IMR-90 (cell line): ENCODE measurements around the gene VCL. TPM values are rescaled to one million over a fixed set of nuclear protein-coding genes. Genes with fewer than 3 reads are reported as not detected.
A peak's percentile ranks its signal among the peaks of the same experiment; 100 is the strongest.

Source experiments
- ATAC-seq: fragments of 200-7000 bp; cut with Tn5 transposase; 2 replicates; pipeline ENCODE4 v1.9.1; 2020; ENCODE audit warnings: low read depth, mild to moderate bottlenecking, moderate library complexity
- BruUV-seq: library from RNA; stranded (reverse); fragments of 400-500 nt; replicated peaks from 2 replicates; lab custom pipeline; 2021; lab: Mats Ljungman, UMichigan
- CTCF ChIA-PET: fragments of 300-600 bp; formaldehyde crosslinking; extraction: SDS; loops from one replicate; lab custom pipeline; 2021; ENCODE audit warnings: antibody characterized with exemption; lab: Yijun Ruan, JAX
- POLR2A ChIA-PET: fragments of 300-600 bp; sonication (Branson Sonifier 250); formaldehyde crosslinking; loops from one replicate; lab custom pipeline; 2022; ENCODE audit warnings: antibody characterized with exemption; ENCODE audit not compliant: unreplicated experiment; lab: Charles Lee
- DNase-seq: peaks from one replicate; pipeline ENCODE4 v3.0.0; 2013
- H2AFZ ChIP-seq: replicated peaks from 2 replicates; pipeline ENCODE3; 2013; ENCODE audit warnings: low read length, mild to moderate bottlenecking; ENCODE audit not compliant: poor library complexity
- H2AK5ac ChIP-seq: 2 replicates; pipeline ENCODE4 v1.6.1; 2013; ENCODE audit warnings: low read depth, low read length, inconsistent platforms
- H2AK9ac ChIP-seq: replicated peaks from 2 replicates; pipeline ENCODE3; 2013; ENCODE audit warnings: mild to moderate bottlenecking, low read depth, low read length, moderate library complexity; ENCODE audit not compliant: poor library complexity
- H2BK120ac ChIP-seq: 2 replicates; pipeline ENCODE4 v1.6.1; 2013; ENCODE audit warnings: low read depth, low read length, inconsistent platforms
- H2BK15ac ChIP-seq: 3 replicates; pipeline ENCODE4 v1.6.1; 2013; ENCODE audit warnings: low read depth, low read length, inconsistent platforms
- H2BK20ac ChIP-seq: 2 replicates; pipeline ENCODE4 v1.6.1; 2013; ENCODE audit warnings: low read depth, mild to moderate bottlenecking, inconsistent platforms, low read length, moderate library complexity
- H2BK5ac ChIP-seq: 2 replicates; pipeline ENCODE4 v1.6.1; 2013; ENCODE audit warnings: mild to moderate bottlenecking, low read depth, low read length, inconsistent platforms; ENCODE audit not compliant: poor library complexity, severe bottlenecking
- H3K14ac ChIP-seq: replicated peaks from 2 replicates; pipeline ENCODE4 v1.6.1; 2013; ENCODE audit warnings: low read depth, low read length, inconsistent platforms
- H3K18ac ChIP-seq: 2 replicates; pipeline ENCODE4 v1.6.1; 2013; ENCODE audit warnings: low read depth, low read length, control low read depth
- H3K23ac ChIP-seq: 2 replicates; pipeline ENCODE4 v1.6.1; 2013; ENCODE audit warnings: low read depth, low read length, inconsistent platforms
- H3K27ac ChIP-seq: 2 replicates; pipeline ENCODE4 v1.5.1; 2013; ENCODE audit warnings: mild to moderate bottlenecking, control low read depth, low read length; ENCODE audit not compliant: insufficient read depth
- H3K27me3 ChIP-seq: 2 replicates; pipeline ENCODE4 v1.6.1; 2013; ENCODE audit warnings: low read length; ENCODE audit not compliant: control insufficient read depth, insufficient read depth
- H3K36me3 ChIP-seq: 2 replicates; pipeline ENCODE4 v1.6.1; 2013; ENCODE audit warnings: low read length, mixed read lengths; ENCODE audit not compliant: control insufficient read depth, insufficient read depth
- H3K4ac ChIP-seq: 2 replicates; pipeline ENCODE4 v1.6.1; 2013; ENCODE audit warnings: low read depth, low read length, inconsistent platforms
- H3K4me1 ChIP-seq: 2 replicates; pipeline ENCODE4 v1.6.1; 2013; ENCODE audit warnings: low read length, mixed read lengths; ENCODE audit not compliant: control insufficient read depth, insufficient read depth
- H3K4me2 ChIP-seq: 2 replicates; pipeline ENCODE4 v1.6.1; 2013; ENCODE audit warnings: low read depth, mild to moderate bottlenecking, control low read depth, low read length, moderate library complexity
- H3K4me3 ChIP-seq: 2 replicates; pipeline ENCODE4 v1.5.1; 2013; ENCODE audit warnings: low read depth, mild to moderate bottlenecking, control low read depth, low read length, moderate library complexity; ENCODE audit not compliant: insufficient read depth
- H3K56ac ChIP-seq: 2 replicates; pipeline ENCODE4 v1.6.1; 2013; ENCODE audit warnings: low read length, inconsistent platforms; ENCODE audit not compliant: insufficient read depth; ENCODE audit errors: extremely low read depth
- H3K79me1 ChIP-seq, 2 experiments: 2 replicates each; pipeline ENCODE4 v1.6.1; 2013; ENCODE audit warnings: low read length in 2 of 2, inconsistent platforms in 1 of 2, low read depth in 1 of 2
- H3K9ac ChIP-seq: 2 replicates; pipeline ENCODE4 v1.6.1; 2013; ENCODE audit warnings: low read depth, low read length, control low read depth
- H3K9me1 ChIP-seq: 2 replicates; pipeline ENCODE4 v1.6.1; 2013; ENCODE audit warnings: low read length, inconsistent platforms; ENCODE audit not compliant: insufficient read depth
- H3K9me3 ChIP-seq: 2 replicates; pipeline ENCODE4 v1.6.1; 2013; ENCODE audit warnings: low read length; ENCODE audit not compliant: control insufficient read depth, insufficient read depth
- H4K20me1 ChIP-seq: 2 replicates; pipeline ENCODE4 v1.6.1; 2013; ENCODE audit warnings: low read length, inconsistent platforms; ENCODE audit not compliant: insufficient read depth
- H4K5ac ChIP-seq: 2 replicates; pipeline ENCODE4 v1.6.1; 2013; ENCODE audit warnings: mild to moderate bottlenecking, low read depth, low read length, control low read depth
- H4K8ac ChIP-seq, 2 experiments: 2 replicates each; pipeline ENCODE4 v1.6.1; 2013; ENCODE audit warnings: low read depth in 2 of 2, low read length in 2 of 2, control low read depth in 1 of 2, inconsistent platforms in 1 of 2
- H4K91ac ChIP-seq: 2 replicates; pipeline ENCODE4 v1.6.1; 2013; ENCODE audit warnings: low read depth, low read length, inconsistent platforms; ENCODE audit not compliant: insufficient read depth
- BHLHE40 ChIP-seq: fragments of 150-350 bp; IDR thresholded peaks from 2 replicates; pipeline ENCODE4 v1.6.1; 2016; ENCODE audit warnings: mild to moderate bottlenecking, low read depth, low read length
- CEBPB ChIP-seq: IDR thresholded peaks from 2 replicates; pipeline ENCODE4 v1.6.1; 2012; ENCODE audit warnings: low read depth, low read length, improper control_type of control experiment
- CHD1 ChIP-seq: IDR thresholded peaks from 2 replicates; pipeline ENCODE4 v1.6.1; 2012; ENCODE audit warnings: low read depth, low read length, improper control_type of control experiment
- ELK1 ChIP-seq: fragments of 150-350 bp; IDR thresholded peaks from 2 replicates; pipeline ENCODE4 v1.6.1; 2016; ENCODE audit warnings: low read depth, mild to moderate bottlenecking, low read length, moderate library complexity, borderline replicate concordance
- FOS ChIP-seq: fragments of 150-350 bp; IDR thresholded peaks from 2 replicates; pipeline ENCODE4 v1.6.1; 2016; ENCODE audit warnings: low read depth, low read length
- MAFK ChIP-seq: IDR thresholded peaks from 2 replicates; pipeline ENCODE4 v1.6.1; 2012; ENCODE audit warnings: low read depth, low read length, improper control_type of control experiment
- MAZ ChIP-seq: IDR thresholded peaks from 2 replicates; pipeline ENCODE4 v1.6.1; 2012; ENCODE audit warnings: low read depth, mild to moderate bottlenecking, low read length, improper control_type of control experiment, moderate library complexity, borderline replicate concordance
- MXI1 ChIP-seq: IDR thresholded peaks from 2 replicates; pipeline ENCODE4 v1.6.1; 2012; ENCODE audit warnings: low read depth, mild to moderate bottlenecking, low read length, moderate library complexity, borderline replicate concordance
- NFE2L2 ChIP-seq: fragments of 150-350 bp; IDR thresholded peaks from 2 replicates; pipeline ENCODE4 v1.6.1; 2016; ENCODE audit warnings: low read depth, mild to moderate bottlenecking, low read length
- POLR2A ChIP-seq: IDR thresholded peaks from 2 replicates; pipeline ENCODE4 v1.6.1; 2012; ENCODE audit warnings: mild to moderate bottlenecking, low read depth, low read length
- RAD21 ChIP-seq: IDR thresholded peaks from 2 replicates; pipeline ENCODE4 v1.6.1; 2012; ENCODE audit warnings: low read length, improper control_type of control experiment
- RCOR1 ChIP-seq: IDR thresholded peaks from 2 replicates; pipeline ENCODE4 v1.6.1; 2012; ENCODE audit warnings: mild to moderate bottlenecking, low read length, improper control_type of control experiment; ENCODE audit not compliant: insufficient replicate concordance
- RFX5 ChIP-seq: IDR thresholded peaks from 2 replicates; pipeline ENCODE4 v1.8.0; 2012; ENCODE audit warnings: low read depth, mild to moderate bottlenecking, low read length, moderate library complexity
- SMC3 ChIP-seq: fragments of 150-350 bp; IDR thresholded peaks from 2 replicates; pipeline ENCODE4 v1.6.1; 2016; ENCODE audit warnings: low read depth, mild to moderate bottlenecking, antibody characterized with exemption, low read length, moderate library complexity
- USF2 ChIP-seq: fragments of 150-350 bp; IDR thresholded peaks from 2 replicates; pipeline ENCODE4 v1.6.1; 2017; ENCODE audit warnings: mild to moderate bottlenecking, antibody characterized with exemption, low read length, low read depth
- WGBS, 2 experiments: methylation state at CpG; one replicate each; pipeline versions ENCODE4 v1.1.5 to v1.1.7; 2013; ENCODE audit warnings: missing lambda C conversion rate in 2 of 2; ENCODE audit not compliant: insufficient read length in 1 of 2; ENCODE audit errors: extremely low coverage in 2 of 2; 5-methylcytosine and 5-hydroxymethylcytosine counted together
- dilution Hi-C: fragments of 300-500 bp; cut with HindIII; formaldehyde crosslinking; loops from one replicate; pipeline ENCODE4 v1.14.3; 2018; ENCODE audit warnings: low sequenced_read_pairs; ENCODE audit not compliant: unreplicated experiment
- in situ Hi-C: fragments of 300-500 bp; cut with MboI; formaldehyde crosslinking; loops from 3 replicates; pipeline ENCODE4 v1.14.3; 2019; ENCODE audit warnings: low sequenced_read_pairs, inconsistent platforms, mixed read lengths
- intact Hi-C: fragments of 100-400 bp; cut with micrococcal nuclease; formaldehyde crosslinking; loops from 2 replicates; pipeline ENCODE4 v1.10.0; 2022
- polyA plus RNA-seq, 3 experiments: library from polyadenylated mRNA; depleted of rRNA; stranded (reverse); fragments of >200 nt; gene quantifications; 2 replicates each; pipeline ENCODE4 v1.2.3, GENCODE V29; 2012; ENCODE audit warnings: low replicate concordance in 1 of 3
- total RNA-seq: library from RNA; depleted of rRNA; stranded (reverse); fragments of >200 nt; gene quantifications from 2 replicates; pipeline ENCODE4 v1.2.3, GENCODE V29; 2012

The VCL gene
- total and polyA plus RNA-seq, 2 of the 4 experiments (the other 2 are of a cell fraction) = 227 to 283 TPM

- in situ Hi-C loops = loop anchor here (5.0 kb wide), 1 partner anchor 194 kb away; no protein-coding TSS in a partner anchor
- Histone ChIP-seq H3K27ac (no peak overlapping the region), H3K27me3 (no peaks in the 10 kb centered on the region)
- TF ChIP-seq FOS (no peak), POLR2A (no peak), RFX5 (no peak), MXI1 (no peak), SMC3 (peak; percentile 69), USF2 (no peak), ELK1 (no peak), CEBPB (no peak), MAFK (no peak), CHD1 (no peak), NFE2L2 (no peak), RCOR1 (no peak), MAZ (no peak), RAD21 (peak; percentile 75), BHLHE40 (no peak)
Observed at GRCh38 chr10:74081192-74081803, 83.4 kb downstream of the VCL start.

More at GRCh38 chr10:74081192-74081803, 83.4 kb downstream of the VCL start:
- Histone ChIP-seq H4K5ac (no peak overlapping the region), H3K4me1 (peaks cover 7% of the 10 kb centered on the region), H2BK5ac (peak overlapping the region; percentile 68), H3K9ac (no peak overlapping the region), H4K91ac (no peak overlapping the region), H4K20me1 (peaks cover 54% of the 10 kb centered on the region), H3K36me3 (peaks cover 37% of the 10 kb centered on the region), H3K18ac (no peak overlapping the region), H3K56ac (no peak overlapping the region), H3K4ac (peak overlapping the region; percentile 55; the same call in 1 of the 2 replicates), H3K79me1 (peaks cover 29 to 65% of the 10 kb centered on the region in 2 experiments), H3K9me1 (peaks cover 4% of the 10 kb centered on the region; the same call in 1 of the 2 replicates), H3K4me2 (no peak overlapping the region), H2AK5ac (0 out of 2 replicates have a peak overlapping the region, but pooled peaks have one; percentile 26), H3K4me3 (no peak overlapping the region), H2AK9ac (no peak overlapping the region), H2BK20ac (peak overlapping the region; percentile 66; the same call in 1 of the 2 replicates), H3K23ac (0 out of 2 replicates have a peak overlapping the region, but pooled peaks have one; percentile 76), H2BK15ac (peak overlapping the region; percentile 57; the same call in 1 of the 3 replicates), H2BK120ac (no peak overlapping the region), H3K14ac (no peak overlapping the region), H4K8ac (peak overlapping the region in 1 of 2 experiments; percentile 51; a peak in 1 of 4 replicates), H3K9me3 (no peaks in the 10 kb centered on the region), H2AFZ (no peak overlapping the region)
- no TSS peak for BruUV-seq
- ChIA-PET CTCF (interaction anchor here (0.6 to 2.1 kb wide), 10 partner anchors 10 to 597 kb away, joined by 3 to 10 read pairs (median 3); no protein-coding TSS in a partner anchor), POLR2A (no interaction called here)
- DNase-seq (peak; percentile 57), ATAC-seq (peak; percentile 63)
- 50% methylated on average over 2 of the region's 4 CpGs; no CpG with 5 or more reads in 1 of the 2 experiments for WGBS, 2 experiments
- intact Hi-C loops = loop anchor here (1.0 to 5.0 kb wide), 4 partner anchors 82 to 195 kb away; partner anchors contain the start of gene VCL
- dilution Hi-C loops = no loop called here
